Stimulated activated CD8-positive, alpha-beta memory T cell treated with anti-CD3 and anti-CD28 coated beads, Interleukin-4, amount 100 ng/mL, for 4 hours (primary cell): ENCODE results near the gene ANK2.

Experiments used
- DNase-seq, 2 donors: peaks; one replicate each; pipeline ENCODE4 v3.0.0-alpha.2; 2020; ENCODE audit warnings: low read depth in 2 of 2, low spot score in 1 of 2

ANK2 gene

DNA sequence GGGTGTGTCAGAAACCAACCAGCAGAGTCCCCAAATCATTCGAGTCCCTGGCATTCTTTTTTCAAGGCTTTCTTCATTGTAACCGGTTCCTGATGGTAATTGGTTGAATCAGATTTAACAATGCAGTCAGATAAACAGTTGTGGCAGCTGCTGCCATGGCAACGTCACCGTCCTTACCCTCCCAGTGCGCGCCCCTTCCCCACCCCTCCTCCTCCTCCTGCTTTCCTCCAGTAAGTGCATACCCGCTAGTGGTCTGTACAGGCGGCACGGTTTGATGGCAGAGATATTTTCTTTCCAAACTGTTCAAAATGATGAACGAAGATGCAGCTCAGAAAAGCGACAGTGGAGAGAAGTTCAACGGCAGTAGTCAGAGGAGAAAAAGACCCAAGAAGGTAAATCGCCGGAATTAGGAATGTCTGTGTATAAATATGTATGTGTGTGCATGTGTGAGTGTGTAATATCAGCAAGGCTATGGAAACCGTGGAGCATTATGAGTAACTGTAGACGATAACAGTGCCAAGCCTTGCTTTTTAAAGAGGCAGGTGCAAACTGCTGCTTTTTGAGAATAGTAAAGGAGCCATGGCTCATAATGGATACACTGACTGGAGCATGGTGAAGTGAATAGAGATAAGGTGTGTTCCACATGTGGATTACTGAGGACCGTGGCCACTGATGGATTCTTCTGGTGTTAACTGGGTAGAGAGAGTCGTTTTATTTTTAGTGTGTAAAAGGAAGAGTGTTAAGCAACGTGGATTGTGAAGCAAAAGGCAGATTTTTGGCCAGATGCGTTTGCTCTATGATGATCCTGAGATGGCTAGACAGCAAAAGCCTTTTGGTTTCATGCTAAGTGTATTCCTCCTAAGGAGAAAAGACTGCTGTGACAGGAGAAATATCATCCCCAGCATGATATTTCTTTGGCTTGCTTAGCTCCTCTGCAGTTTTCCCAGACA lies at the start of gene ANK2:
TSS of gene ANK2 (plus strand) at position 233 of the 950 bp plus-strand sequence. CDS start at position 309, 76 bp downstream.
- DNase-seq: no peak

DNA sequence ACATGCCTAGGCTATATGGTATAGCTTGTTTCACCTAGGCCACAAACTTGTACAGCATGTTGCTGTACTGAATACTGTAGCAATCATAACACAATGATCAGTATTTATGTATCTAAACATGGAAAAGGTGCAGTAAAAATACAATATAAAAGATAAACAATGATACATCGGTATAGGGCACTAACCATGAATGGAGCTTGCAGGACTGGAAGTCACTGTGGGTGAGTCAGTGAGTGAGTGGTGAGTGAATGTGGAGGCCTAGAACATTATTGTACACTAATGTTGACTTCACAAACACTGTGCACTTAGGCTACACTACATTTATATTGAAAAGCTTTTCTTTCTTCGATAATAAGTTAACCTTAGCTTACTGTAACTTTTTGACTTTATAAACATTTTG lies 45.6 kb upstream of the ANK2 start:
- DNase-seq: no peak

DNA sequence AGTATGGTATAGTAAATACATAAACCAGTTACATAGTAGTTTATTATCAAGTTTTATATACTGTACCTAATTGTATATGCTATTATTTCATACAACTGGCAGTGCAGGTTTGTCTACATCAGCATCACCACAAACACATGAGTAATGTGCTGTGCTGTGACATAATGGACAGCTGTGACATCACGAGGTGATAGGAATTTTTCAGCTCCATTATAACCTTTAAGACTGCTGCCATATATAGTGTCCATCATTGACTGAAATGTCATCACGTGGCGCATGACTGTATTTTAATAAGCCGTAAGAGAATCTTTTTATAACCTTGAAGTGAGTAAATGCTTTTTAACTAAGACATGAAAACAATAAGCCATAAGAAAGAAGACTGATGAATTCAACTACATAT lies 44.8 kb upstream of the ANK2 start:
- DNase-seq: no peak

DNA sequence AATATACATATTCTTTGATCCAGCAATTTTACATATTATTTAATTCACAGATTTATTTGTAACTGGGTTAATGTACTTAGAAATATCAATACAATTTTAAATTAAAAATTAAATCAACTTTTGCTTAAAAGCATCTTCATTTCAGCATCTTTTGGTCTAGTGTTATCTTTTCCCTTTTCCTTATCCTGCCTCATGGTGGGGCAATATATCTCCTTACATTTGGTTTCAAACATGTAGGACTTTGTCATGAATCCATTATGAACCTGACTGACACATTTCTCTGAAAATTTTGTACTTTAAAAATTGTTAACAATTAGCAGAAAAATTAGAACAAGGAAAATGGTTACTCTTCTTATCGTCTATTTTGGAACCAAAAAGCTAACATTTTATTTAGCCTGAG lies 42.8 kb upstream of the ANK2 start:
- DNase-seq: no peak

DNA sequence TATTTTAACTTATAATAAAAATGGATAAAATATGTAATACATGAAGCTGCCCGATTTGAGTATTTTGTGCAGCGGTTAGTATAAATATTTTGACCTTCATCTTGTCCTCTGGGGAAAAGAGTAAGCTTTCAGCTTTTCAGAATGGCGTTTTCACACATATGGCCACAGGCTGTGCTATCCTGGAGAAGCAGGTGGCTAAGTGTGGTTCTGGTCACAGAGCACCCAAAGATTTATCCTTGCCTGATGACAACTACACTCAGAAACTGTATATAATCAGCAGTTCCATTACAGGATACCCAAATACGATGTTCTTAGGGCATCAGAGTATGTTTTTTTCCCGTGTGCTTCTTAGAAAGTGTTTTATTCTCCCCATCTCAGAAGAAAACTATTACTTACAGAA lies 42.3 kb upstream of the ANK2 start:
- DNase-seq: no peak

DNA sequence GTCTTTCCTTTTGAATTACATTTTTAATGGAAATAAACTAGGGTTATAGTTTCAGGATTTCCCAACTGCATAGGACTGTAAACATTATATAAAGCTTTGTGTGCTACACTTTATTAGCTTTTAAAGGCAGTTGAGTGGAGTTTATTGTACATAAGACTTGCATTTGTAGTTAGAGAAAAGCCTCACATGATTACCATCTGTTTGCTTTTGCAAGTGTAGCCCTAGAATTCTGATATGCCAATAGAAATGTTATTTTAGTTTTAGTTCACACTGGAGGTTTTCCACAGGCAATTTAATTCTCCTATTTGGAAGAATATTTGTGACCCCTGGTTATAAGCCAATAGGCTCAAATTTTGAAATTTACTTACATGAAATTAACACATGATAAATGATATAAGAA lies 41.3 kb upstream of the ANK2 start:
- DNase-seq: no peak

DNA sequence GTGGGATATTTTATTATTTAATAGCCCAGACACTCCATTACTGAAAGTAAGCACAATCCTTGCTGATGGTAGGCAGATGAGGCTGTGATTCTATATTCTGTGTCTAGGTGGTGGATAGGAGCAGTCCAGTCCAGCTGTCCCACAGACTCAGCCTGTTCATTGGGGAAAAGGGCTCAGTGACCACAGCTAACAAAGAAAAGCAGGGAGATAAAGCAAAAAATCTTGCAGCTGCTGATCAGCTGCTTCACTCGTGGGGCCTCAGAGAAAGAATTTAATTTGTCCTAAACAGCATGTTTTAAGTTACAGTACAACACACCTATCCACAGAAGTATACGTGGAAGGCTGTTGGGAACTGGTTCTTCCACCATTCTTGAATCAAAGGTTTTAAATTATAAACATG lies 40.7 kb upstream of the ANK2 start:
- no peak for DNase-seq

DNA sequence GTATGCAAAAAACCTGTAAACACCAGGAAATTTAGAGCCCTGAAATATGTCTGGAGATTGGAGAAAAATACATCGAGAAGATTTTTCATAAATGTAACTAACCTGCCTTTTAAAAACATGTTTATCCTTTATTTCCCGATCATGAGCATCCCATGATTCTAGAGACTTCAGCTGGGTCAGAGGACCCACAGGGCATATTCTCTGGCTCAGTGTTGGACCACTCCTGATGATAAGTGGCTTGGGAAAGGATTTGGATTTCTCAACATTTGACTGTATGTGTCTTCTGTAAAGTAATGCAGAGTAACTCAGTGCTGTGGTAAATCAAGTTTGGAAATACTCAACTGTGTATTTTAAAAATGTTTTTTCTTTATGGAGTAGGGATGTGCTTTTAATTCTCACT lies 40.0 kb upstream of the ANK2 start:
- no peak for DNase-seq

DNA sequence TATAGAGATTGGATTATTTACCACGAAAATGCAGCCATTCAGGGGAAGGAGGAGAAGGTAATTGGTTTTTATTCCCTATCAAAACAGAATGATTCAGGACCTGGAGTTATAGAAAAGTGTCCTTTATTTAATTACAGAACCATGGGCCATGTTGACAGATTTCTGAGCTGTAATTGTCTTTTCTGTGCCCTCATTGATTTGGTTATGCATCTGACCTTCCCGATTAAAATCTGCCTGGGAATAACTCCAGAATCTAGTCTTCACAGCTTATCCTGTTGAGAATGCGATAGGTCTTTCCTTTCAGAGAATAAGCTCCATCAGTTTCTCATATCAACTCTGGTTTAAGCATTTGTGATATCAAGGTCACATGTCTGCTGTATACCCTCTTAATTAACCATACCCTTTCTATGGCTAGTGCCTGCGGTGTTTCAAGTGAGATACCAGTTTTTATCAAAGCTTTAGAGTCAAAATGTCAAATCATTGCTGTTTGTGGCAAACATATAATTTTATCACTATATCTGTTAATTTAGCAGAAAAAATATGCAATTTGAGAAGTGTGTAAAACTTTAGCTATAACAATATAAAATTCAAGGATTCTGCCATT lies 37.2 kb upstream of the ANK2 start:
- no peak for DNase-seq

DNA sequence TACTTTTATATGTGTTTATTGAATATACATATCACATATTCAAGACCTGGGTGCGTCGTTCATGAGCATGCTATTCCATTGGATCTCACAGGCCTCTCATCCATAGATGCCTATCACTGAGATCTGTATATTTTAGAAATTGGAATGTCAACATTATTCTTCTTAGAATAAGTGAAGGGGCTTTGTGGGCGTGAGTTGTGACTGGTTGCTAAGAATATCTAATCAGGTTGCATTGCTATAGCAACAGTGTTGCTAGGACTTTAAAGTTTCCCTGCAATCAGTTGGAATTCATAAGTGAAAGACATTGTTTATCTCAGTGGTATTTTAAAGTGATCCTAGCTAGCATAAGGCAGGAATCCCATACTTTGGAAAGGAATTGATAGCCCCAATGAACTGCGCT lies 36.7 kb upstream of the ANK2 start:
- no peak for DNase-seq

DNA sequence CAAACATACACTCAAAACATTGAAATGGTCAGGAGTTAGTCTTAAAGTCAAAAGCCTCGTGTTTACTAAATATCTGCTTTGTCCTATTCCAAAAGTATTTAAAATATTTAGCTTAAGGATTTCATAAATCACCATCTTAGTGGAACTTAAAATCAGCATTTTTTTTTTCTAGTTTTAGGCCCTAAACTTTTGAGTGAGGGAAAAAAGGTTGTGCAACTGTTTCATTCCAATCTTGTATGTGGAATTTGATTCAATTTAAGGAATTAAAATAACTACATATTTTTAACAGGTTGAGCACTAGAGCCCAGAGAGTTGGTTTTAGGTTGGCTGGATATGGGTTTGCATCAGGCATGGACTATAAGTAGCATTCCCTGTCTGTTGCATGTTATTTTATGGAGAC lies 35.7 kb upstream of the ANK2 start:
- DNase-seq: no peak

DNA sequence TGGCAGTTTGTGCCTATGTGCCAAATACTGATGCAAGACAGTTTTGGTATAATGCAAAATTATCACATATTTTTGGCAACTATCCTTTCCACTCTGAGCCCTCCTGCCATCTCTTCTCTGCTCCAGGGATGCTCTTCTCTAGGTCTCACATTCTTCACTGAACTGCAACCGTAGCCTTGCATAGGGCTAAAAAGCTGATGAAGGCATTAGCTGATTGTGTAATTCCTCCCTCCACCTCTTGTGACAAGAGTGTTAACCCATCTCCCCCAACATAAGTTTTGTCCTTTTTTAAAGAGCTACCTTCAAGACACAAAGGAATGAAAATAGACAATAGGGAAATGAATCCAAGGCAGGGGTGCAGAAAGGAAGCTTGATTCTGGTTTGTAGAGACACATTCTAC lies 33.1 kb upstream of the ANK2 start:
- DNase-seq: no peak

DNA sequence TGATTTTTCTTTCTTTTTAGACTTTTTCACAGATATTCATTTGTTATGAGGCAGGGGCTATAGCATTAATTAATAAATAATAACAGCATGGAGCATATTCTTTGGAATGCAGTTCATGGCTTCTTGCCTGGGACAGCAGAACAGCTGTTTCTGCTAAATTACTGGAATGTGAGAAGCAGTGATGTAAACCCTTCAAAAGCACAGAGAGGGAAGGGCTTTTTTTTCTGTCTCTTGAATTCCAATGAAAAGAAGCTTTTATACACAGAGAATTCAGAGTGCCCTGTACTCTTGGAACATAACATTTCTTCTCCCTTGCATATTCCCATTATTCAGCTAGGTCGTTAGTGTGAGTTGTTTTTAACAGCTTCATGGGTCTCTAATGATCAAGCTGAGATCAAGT lies 28.5 kb upstream of the ANK2 start:
- no peak for DNase-seq

DNA sequence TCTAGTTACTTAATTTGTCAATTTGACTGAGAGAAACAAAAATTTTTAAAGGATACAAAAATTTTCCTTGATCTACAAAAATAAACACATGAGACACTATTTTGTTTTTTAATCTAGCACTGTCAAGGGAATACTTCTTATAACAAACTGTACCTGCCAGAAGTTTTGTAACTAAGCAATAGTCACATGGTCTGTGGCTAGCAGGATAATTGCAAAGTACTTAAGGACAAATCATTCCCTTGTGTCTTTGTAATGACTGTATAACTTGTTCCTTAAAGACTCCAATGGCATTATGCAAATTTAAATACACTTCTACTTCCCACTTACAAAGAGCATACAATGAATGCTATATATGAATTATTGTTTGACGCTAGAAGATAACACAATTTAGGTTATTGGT lies 25.1 kb upstream of the ANK2 start:
- DNase-seq: no peak

DNA sequence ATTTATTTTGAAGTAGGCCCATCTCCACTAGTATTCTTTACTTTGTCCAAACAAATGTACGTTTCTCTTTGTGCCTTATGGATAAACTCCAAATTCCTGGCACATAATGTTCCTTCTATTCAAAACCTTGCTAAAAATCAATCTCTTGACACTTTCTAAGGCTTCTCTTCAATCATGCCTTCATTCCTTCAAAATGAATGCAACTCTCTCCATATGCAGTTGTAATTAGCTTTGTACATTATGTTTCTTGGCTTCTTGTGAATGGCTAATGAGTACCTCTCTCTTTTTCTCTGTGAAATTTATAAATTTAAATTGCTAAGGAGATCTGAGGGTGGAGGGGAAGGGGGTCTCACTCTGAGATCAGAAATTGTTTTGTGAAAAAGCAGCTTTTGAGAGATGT lies 24.0 kb upstream of the ANK2 start:
- no peak for DNase-seq

DNA sequence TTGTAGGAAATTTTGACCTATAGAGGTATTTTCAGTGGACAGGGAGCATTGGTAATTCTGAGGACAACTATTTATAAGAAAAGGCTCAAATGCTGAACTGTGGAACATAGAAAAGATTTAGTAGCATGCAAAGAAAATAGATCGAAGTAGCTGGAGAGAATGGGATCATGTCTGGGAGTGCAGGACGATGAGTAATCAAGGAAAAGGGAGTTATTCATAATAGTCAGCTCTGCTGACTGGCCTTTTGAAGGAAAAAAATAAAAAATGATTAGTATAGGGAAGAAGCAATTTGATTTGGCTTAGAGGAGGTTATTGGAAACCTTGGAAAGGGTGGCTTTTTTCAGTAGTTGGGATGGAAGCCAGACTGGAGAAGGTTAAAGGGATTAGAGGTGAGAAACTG lies 22.9 kb upstream of the ANK2 start:
- DNase-seq: no peak

DNA sequence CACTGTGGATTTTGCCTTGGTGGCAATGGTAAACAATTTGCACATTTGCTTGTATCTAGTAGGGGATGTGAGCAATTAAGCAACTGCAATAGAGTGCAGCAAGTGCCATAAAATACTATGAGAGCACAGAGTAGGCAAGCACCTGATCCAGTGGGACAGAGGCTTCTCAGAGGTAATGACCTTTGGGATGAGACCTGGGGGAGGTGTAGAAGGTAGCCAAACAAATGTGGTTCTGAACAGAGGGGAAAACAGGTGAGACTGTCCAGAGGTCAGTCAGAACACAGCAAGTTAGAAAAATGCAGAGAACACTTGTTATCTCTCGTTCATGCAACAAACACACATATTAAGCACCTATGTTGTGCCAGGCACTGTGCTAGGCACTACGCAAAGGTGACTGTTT lies 21.4 kb upstream of the ANK2 start:
- DNase-seq: no peak

DNA sequence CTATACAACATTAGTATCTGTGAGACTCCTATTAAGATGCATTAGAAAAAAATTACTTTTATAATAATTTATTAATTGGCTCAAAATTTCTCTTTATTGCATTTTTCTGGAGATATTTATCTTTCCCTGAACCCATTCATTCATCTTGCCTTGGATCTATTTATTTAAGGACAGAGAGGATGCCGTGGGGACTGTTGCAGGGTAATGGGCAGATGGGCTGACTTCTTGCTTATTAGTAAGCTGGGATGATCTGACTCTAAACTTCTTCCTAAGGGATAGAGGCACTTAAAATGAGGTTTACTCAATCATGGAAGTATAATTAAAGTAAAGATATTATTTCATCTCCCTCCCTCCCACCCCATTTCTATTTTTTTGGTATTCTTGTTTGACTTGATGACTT lies 18.2 kb upstream of the ANK2 start:
- DNase-seq: no peak

DNA sequence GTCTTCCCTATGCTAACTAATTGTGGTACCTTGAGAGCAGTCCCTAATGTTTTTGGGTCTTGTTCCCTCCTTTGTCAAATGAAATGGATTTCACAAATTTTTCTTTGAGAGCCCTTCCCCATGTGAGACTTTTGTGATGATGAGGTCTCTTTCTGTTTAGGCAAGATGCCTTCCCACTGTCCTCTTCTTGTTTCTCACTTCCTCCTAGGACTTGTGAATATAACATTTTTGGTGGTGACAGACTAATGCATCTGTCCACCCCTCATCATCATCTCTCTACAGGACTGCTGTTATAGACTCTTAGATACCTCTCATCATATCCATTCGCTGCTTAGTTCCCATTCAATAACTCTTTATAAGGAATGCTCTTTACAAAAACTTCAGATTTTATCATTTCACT lies 8.7 kb upstream of the ANK2 start:
- DNase-seq: no peak

DNA sequence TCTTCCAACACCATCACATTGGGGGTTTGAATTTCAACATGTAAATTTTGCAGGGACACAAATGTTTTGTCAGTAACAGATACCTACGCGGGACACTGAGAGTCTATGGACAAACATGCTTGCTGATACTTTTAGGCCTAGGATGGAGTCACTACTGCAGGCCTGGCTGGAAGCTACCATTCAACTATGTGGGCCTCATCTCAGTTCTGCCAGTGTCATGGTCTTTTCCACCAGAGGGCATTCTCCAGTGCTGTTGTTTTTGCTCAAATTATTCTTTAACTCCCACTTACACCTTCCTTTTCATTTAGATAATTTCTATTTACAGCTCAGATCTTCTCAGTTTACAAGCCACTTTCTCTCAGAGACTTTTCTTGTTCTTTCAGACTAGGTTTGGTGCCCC lies 7.0 kb upstream of the ANK2 start:
- no peak for DNase-seq

DNA sequence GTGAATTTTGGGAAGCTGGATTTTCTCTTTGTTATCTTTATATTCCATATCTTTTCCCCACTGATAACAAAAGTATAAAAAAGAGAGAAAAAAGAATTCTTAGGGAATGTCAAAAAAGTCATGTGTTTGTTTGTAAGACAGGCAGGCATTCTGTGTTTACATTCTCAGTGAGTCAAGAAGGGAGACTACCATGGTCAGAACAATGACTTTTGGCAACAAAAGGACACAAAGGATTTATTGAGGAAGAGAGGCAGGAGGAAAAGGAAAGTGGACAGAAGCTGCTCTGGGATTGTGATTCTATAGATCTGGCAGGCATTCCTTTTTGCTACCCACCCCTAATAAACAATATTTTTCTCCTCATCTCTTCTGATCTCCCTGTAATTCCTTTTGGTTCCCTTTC lies 5.9 kb upstream of the ANK2 start:
- DNase-seq: no peak

DNA sequence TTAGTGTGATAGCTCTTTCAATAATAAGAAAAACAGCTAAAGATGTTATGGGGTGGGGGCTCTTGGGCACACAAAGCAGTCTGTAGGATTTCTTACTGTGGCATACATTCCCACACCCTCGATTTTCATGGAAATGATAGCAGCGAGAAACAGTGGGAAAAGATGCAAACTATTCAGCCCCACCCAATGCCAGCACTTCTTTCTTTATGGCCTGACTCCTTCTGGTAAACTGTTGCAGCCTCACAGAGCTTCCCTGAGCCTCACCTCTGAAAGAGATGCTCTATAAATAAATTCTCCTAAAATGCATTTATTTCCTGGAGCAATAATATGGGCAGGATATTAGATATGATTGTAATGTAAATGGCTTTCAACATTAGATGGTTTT lies 910 bp downstream of the ANK2 start:
- DNase-seq: no peak

DNA sequence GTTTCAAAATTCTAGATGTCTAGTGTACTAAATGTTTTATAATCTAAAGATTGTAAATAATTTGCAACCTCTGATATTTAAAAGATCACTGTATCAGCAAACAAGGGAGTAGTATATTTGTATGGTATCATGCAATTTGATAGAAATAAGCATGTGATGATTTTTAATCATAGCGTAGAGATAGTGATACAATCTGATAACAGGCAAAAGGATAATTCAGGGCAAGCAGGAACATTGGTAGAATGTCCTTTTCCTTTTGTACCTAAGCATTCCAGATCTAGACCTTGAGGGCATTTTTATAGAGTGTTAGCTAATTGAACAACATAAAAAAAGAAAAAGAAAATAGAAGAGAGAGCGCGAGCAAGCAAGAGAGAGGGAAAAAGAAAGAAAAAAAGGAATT lies 1.4 kb downstream of the ANK2 start:
- no peak for DNase-seq
